Left kidney (tissue), 2 donors: ENCODE results near the gene ING4. TPM values are rescaled to one million over a fixed set of nuclear protein-coding genes. Genes with fewer than 3 reads are reported as not detected.

ENCODE experiments used
- DNase-seq: peaks from one replicate; pipeline ENCODE4 v3.0.0-alpha.2; 2013
- polyA plus RNA-seq: library from polyadenylated mRNA; unstranded; fragments of 120-200 nt; gene quantifications from one replicate; pipeline ENCODE4 v1.2.1, GENCODE V29; 2013; ENCODE audit not compliant: insufficient read length

Gene ING4
- polyA plus RNA-seq, 1 donor: 109 TPM

GRCh38 chr12:6691473-6691872 is 28.6 kb upstream of the ING4 start:
- DNase-seq: no peak

- DNase-seq: peak; percentile 99
Observed at GRCh38 chr12:6688999-6689882, 26.3 kb upstream of the ING4 start, which contains the start of gene ZNF384. Gene ZNF384 (minus strand): TSS chr12:6689375. CDS start chr12:6679520, 9,855 bp downstream.

DNA sequence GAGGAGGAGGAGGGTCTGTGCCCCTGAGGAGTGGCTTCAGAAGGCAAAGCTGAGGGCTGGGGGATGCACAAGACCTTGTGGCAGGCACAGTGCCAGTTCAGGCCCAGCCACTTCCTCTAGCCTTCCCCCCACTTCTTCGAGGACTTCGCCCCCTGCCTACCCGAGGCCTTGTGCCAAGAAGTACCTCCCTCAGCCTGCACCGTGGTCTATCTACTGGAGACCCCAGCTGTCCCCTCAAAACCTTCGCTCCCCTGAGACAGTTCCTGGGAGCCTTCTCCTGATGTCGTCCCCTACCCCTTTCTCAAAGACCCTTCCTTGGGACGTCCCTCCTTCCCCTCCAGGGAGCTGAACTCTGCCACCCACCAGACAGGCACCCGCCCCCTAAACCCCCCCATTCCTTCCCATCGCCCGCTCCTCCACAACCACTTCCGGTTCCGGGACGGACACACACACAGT is 25.7 kb upstream of the ING4 start:
- DNase-seq: peak; percentile 20

- no peak for DNase-seq
Observed at GRCh38 chr12:6685814-6686213, 22.9 kb upstream of the ING4 start.

DNA sequence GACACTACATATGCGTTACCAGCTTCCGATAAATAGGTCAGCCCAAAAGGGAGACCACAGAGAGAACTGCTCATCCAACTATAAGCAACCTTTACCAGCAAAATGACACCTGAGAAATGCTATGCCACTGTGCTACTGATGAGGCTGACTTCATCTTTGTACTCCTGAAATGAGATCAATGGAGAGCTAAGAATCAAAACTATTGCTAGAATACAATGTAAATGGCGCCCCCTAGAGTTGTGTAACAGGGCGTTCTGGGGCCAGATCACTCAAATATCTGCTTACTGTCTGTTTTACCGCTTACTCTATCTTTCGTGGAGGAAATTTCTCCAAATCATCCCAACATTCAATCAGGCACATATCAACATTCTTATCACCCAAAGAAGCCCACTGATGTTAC is 21.7 kb upstream of the ING4 start:
- no peak for DNase-seq

DNA sequence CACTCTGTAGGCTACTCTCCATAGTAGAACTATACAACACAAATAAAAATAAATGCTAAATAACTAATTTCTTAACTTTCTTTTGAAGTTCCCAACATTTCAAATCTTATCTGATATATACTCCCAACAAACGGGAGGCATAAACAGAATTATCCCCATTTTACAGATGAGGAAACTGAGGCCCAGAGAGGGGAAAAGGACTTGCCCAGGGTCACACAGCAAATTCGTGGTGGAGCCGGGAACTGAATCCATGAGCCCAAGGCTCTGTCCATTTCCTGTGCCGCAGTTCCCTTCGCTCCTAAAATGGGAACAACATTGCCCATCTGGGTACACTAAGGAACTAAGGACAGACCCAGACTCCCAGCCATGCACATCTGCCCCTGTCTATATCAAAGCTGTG is 14.0 kb upstream of the ING4 start:
- DNase-seq: no peak

DNA sequence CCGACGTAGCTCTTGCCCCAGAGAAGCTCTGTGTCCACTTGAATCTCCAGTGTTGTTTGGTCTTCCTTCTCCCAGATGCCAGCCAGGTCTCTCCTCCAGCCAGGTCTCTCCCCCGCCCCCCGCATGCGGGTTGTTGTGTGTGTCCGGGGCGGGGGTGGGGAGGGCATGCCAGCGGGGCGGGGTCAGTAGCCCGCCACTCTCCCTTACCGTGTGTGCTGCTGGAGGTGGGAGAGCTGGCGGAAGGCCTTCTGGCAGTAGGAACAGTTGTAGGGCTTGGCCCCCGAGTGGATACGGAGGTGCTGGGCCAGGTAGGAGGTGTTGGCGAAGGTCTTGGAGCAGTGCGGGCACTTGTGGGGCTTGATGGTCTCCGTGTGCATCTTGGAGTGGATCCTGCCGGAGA is 9.2 kb upstream of the ING4 start:
- no peak for DNase-seq

- DNase-seq: no peak
Observed at GRCh38 chr12:6667559-6668210, 4.8 kb upstream of the ING4 start.

GRCh38 chr12:6666211-6666610 is 3.3 kb upstream of the ING4 start:
- DNase-seq: no peak

GRCh38 chr12:6664902-6665301 is 2.0 kb upstream of the ING4 start:
- no peak for DNase-seq

GRCh38 chr12:6662602-6662905 is 365 bp downstream of the ING4 start:
- no peak for DNase-seq

GRCh38 chr12:6653987-6654386 is 8.9 kb downstream of the ING4 start:
- DNase-seq: no peak

- no peak for DNase-seq
Observed at GRCh38 chr12:6653342-6653741, 9.6 kb downstream of the ING4 start.

DNA sequence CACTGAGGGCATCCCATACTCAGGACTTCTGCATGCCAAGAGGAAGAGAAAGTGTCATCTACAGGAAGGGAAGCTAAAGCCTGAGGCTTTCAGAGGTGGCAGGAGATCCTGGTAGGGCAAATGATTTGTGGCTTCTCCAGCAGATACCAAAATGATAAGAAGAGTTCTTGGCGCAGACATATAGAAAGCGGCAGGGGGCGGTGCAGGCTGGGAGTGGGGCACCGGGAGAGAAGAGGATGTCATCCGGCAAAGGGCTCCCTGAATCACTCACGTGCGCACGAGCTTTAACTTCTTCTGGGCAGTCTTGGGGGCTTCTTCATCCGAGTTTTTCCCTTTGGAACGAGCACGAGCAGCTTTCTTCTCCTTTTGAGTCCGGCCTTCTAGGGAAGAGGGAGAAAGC is 10.5 kb downstream of the ING4 start:
- DNase-seq: no peak

DNA sequence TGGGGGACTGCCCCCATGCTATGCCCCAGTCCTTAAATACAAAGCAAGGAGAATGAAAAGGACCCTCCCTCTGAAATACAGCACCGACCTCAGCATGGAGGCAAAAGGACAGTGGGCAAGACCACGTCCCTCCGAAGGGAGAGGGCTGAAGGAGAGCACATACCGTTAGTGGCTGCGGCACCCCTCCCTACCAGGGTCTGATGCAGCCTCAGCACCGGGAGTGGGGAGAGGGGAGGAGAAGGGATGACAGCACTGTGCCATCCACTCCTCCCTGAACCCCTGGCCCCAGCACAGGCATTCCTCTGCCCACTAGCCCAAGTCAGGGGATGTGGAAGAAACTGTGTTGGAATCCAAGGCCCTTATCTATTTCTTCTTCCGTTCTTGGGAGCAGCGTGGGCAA is 12.1 kb downstream of the ING4 start:
- DNase-seq: no peak

DNA sequence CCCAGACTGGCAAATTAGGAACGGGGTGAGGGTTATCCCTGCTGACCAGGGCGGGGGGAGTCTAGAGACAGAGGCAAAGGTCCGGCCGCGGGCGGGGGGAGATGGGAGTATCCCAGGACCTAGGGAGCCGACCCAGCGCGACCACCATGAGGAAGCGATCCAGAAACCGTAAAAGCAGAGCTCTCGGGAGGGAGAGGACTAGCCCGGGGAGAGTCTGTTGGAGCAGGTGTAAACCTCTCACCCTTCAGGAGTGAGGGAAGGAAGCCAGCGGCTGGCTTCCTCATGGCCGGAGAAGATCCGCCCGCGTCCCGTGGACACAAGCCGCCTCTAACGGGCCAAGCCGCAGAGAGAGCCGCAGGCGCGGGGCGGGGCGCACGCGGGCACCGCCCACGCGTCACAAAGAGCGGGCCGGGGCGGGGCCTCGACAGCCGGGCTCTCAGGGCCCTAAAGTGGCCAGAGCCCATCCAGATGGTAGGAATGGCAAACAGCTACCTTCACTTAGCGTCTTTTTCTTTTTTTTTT is 15.8 kb downstream of the ING4 start, which contains the start of gene ACRBP:
Gene ACRBP (minus strand): TSS at position 350 of the 522 bp plus-strand sequence. CDS start 66 bp downstream, at position 284.
- peak; percentile 65 for DNase-seq

- DNase-seq: no peak
Observed at GRCh38 chr12:6646276-6647082, 16.4 kb downstream of the ING4 start.

DNA sequence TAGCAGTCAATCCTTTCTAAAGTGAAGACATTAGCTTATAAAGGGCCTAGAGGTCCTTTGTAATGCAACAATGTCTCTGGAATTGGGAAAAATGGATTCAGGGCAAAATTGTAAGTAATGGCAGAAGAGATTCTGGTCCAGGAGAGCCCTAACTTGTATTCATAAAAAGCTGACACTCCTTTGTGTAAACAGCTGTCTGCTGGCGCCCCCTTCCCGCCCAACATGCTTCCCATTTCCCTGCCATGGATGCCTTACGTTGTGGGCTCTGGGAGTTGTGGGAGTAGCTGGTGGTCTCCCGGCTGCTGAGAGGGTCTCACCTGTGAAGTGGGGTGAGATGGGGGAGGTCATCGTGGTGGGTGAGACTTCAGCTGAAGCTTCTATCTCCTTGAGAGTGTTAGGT is 18.0 kb downstream of the ING4 start:
- no peak for DNase-seq

GRCh38 chr12:6644257-6644596 is 18.7 kb downstream of the ING4 start:
- no peak for DNase-seq

- DNase-seq: no peak
Observed at GRCh38 chr12:6643569-6644256, 19.2 kb downstream of the ING4 start.

DNA sequence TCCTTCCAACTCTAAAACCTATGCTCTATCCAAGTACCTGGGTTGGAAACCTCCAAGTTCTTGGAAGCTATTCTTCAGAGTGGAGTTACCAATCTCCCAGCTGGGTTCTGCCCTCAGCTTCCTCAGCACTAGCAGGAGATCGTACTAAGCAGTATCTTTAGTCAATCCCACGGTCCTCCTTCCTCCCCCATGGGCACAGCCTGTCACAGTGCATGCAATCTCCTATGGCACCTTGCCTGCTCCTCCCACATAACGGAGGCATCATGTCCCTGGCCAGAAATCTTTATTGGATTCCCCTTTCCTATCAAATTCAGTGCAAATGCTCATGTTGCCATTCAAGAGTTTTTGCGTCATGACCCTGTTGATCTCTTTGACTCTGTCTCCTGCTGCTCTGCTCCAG is 21.8 kb downstream of the ING4 start:
- DNase-seq: no peak

DNA sequence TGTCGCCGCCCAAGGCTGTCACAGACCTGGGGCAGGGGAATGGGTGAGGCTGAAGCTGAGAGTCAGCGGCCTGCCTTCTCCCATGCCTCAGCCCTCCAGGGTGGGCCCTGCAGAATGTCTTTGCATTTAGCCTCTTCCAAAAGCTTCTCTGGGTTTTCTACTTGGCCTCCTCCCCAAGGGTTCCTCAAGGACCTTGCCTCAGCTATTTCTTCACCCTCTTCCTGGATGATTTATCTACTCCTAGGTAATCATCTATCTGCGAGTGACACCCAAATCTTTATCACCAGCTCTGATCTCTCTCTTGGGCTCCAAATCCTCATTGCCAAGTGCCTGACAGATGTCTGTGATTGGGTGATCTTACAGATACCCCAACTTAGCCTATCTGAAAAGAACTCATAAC is 22.4 kb downstream of the ING4 start:
- no peak for DNase-seq
